Naive thymus-derived CD8-positive, alpha-beta T cell (primary cell): ENCODE measurements around the gene KCNH6. TPM values are rescaled to one million over a fixed set of nuclear protein-coding genes. Genes with fewer than 3 reads are reported as not detected.

Experiments used
- ATAC-seq, 2 donors: fragments of 150-1000 bp; cut with Tn5 transposase in 1 of 2; sonication (Bioruptor Pico), chemical (Tn5 transposase) in 1 of 2; 1 replicate in 1 of 2; 2 replicates in 1 of 2; pipeline ENCODE4 v1.10.0; 2021; ENCODE audit warnings: mild to moderate bottlenecking in 2 of 2, moderate library complexity in 2 of 2
- POLR2A ChIA-PET: fragments of 350-600 bp; sonication (Branson Sonifier 250); formaldehyde crosslinking; loops from one replicate; lab custom pipeline; 2021; ENCODE audit warnings: antibody characterized with exemption; lab: Charles Lee
- DNase-seq, 10 donors: peaks; one replicate each; pipeline versions ENCODE4 v3.0.0 to v3.0.0-alpha.2; 2020 to 2022
- H3K27ac Mint-ChIP-seq, 10 donors: one replicate each; pipeline ENCODE4 v1.8.0; 2020 to 2022; ENCODE audit warnings: mild to moderate bottlenecking in 10 of 10, mixed read lengths in 10 of 10, moderate library complexity in 4 of 10, inconsistent platforms in 1 of 10
- H3K27me3 Mint-ChIP-seq, 5 donors: one replicate each; pipeline ENCODE4 v1.8.0; 2021 to 2022; ENCODE audit warnings: mixed read lengths in 5 of 5
- H3K36me3 Mint-ChIP-seq, 3 donors: one replicate each; pipeline ENCODE4 v1.8.0; 2020 to 2022; ENCODE audit warnings: mixed read lengths in 3 of 3, mild to moderate bottlenecking in 2 of 3, inconsistent platforms in 1 of 3
- H3K4me1 Mint-ChIP-seq, 4 donors: one replicate each; pipeline ENCODE4 v1.8.0; 2021 to 2022; ENCODE audit warnings: mixed read lengths in 4 of 4
- H3K4me3 Mint-ChIP-seq, 10 donors: one replicate each; pipeline ENCODE4 v1.8.0; 2020 to 2022; ENCODE audit warnings: mild to moderate bottlenecking in 10 of 10, mixed read lengths in 10 of 10, moderate library complexity in 6 of 10, inconsistent platforms in 1 of 10
- H3K9me3 Mint-ChIP-seq, 9 donors: one replicate each; pipeline ENCODE4 v1.8.0; 2020 to 2022; ENCODE audit warnings: mixed read lengths in 9 of 9, mild to moderate bottlenecking in 3 of 9, inconsistent platforms in 1 of 9, moderate library complexity in 1 of 9
- polyA plus RNA-seq, 3 donors: library from polyadenylated mRNA; unstranded; fragments of 300-500 nt; fragmentation: Illumina TruSeq; gene quantifications; one replicate each; pipeline ENCODE4 v1.2.3, GENCODE V29; 2021
- total RNA-seq, 8 experiments: library from RNA in 2 of 8; stranded (reverse) in 2 of 8; gene quantifications; one replicate each; pipeline ENCODE4 v1.2.3 and lab custom pipeline; 2021 to 2026

KCNH6 gene
- total and polyA plus RNA-seq, 5 experiments from 2014 or later: not detected

- no peak overlapping the region for H3K27ac Mint-ChIP-seq
- H3K27me3 Mint-ChIP-seq: peaks cover 12 to 34% (median 21%) of the 10 kb centered on the region in 5 donors
- no peak overlapping the region for H3K4me3 Mint-ChIP-seq
- DNase-seq (no peak), ATAC-seq (no peak)
- H3K4me1 Mint-ChIP-seq: peaks cover 4 to 10% (median 8%) of the 10 kb centered on the region in 4 donors
- no peaks in the 10 kb centered on the region for H3K9me3 Mint-ChIP-seq
- H3K36me3 Mint-ChIP-seq: no peaks in the 10 kb centered on the region
- POLR2A ChIA-PET: no interaction called here
These were observed 3.9 kb upstream of the KCNH6 start for GRCh38 chr17:63519116-63519881.

DNA sequence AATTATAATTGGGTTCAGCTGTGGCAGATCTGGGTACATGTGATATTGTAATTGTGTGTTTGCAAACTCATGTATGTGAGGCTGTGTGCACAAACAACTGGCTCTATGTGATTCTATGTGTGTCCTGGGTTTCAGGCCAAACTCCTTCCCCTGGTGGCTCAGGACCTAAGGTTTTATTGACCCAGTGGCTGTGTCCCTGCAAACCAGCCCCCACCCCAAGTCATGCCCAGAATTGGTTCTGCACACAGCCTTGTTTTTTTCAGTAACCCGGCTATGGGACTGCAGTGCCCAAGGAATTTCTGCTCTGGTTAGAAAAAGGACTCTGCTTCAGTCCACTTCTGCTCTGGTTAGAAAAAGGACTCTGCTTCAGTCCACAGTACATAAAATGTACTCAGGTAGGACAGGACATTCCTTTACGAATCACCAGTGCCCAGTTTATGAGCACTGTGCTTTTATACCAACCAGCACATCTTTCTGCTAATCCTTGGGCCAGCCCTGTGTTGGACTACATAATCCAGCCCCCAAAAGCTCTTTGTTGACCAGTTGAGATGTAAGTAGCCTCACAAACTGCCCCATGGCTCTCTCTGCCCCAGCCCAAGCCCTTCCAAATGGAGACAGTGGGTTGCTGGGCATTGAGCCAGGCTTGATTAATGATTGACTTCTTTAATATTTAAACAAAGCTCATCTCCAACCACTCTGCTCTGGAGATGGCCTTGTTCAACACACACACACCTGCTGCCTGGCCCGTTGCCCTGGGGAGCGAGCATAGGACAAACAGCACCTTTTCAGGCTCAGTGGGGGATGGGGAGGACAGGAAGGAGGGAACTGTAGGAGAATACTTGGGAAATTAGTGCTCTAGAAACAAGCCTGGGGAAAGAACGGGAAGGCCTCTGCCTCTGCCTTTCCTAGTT is 2.9 kb upstream of the KCNH6 start:
- H3K4me1 Mint-ChIP-seq: peaks cover 4 to 10% (median 8%) of the 10 kb centered on the region in 4 donors
- no peak overlapping the region for H3K4me3 Mint-ChIP-seq
- no peaks in the 10 kb centered on the region for H3K9me3 Mint-ChIP-seq
- no peaks in the 10 kb centered on the region for H3K36me3 Mint-ChIP-seq
- no peak for ATAC-seq
- H3K27me3 Mint-ChIP-seq: peaks cover 12 to 40% (median 23%) of the 10 kb centered on the region in 5 donors
- H3K27ac Mint-ChIP-seq: no peak overlapping the region
- POLR2A ChIA-PET: no interaction called here
- DNase-seq: no peak

GRCh38 chr17:63524051-63524450 is 893 bp downstream of the KCNH6 start:
- H3K27ac Mint-ChIP-seq: no peak overlapping the region
- H3K4me3 Mint-ChIP-seq: peak overlapping the region in 6 of 10 donors; percentile 3 to 55 (median 45)
- H3K36me3 Mint-ChIP-seq: no peaks in the 10 kb centered on the region
- no peak for DNase-seq
- peaks cover 15 to 40% (median 28%) of the 10 kb centered on the region in 5 donors for H3K27me3 Mint-ChIP-seq
- POLR2A ChIA-PET: no interaction called here
- H3K9me3 Mint-ChIP-seq: no peaks in the 10 kb centered on the region
- ATAC-seq: no peak
- peaks cover 4 to 10% (median 8%) of the 10 kb centered on the region in 4 donors for H3K4me1 Mint-ChIP-seq

DNA sequence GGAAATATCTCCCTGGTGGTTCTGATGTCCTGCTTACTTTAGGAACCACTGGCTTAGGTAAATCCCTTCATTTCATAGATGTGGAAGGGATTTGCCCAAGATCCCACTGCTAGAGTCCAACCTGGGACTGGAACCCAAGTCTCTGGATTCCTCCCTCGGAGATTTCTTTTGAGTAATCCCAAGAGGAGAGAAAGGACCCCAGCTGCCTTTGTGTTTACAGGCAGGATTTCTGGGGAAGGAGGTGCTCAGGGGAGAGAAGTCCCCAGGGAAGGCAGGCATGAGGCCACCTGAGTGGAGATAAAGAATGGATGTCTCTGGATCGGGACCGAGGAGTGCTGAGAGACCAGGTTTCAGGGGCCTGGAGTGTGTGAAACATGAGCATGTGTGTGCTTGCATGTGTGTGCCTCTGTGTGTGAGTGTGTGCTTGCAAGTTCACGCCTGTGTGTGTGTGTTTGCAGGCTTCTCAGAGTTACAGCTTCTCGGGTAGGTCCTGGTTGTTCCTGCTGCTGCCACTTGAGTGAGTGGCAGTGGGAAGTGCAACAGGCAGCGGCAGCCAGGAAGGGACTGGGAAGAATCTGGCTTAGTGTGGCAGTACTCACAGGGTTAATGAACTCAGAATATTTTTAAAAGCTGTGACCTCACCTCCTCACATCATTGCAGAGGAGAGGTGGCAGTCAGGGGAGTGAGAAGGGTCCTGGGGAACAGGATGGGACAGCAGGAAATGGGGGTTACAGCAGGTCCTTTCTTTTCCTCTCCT is 2.2 kb downstream of the KCNH6 start:
- POLR2A ChIA-PET: no interaction called here
- Mint-ChIP-seq H3K36me3 (no peaks in the 10 kb centered on the region), H3K4me3 (no peak overlapping the region), H3K9me3 (no peaks in the 10 kb centered on the region), H3K27ac (peak overlapping the region in 1 of 10 donors; percentile 77), H3K27me3 (peaks cover 15 to 40% (median 28%) of the 10 kb centered on the region in 5 donors), H3K4me1 (peaks cover 6 to 10% (median 8%) of the 10 kb centered on the region in 4 donors)
- DNase-seq (no peak), ATAC-seq (no peak)

- H3K4me1 Mint-ChIP-seq: peaks cover 6 to 10% (median 8%) of the 10 kb centered on the region in 4 donors
- no peak for ATAC-seq
- H3K4me3 Mint-ChIP-seq: no peak overlapping the region
These were observed 3.7 kb downstream of the KCNH6 start for GRCh38 chr17:63526861-63527260.

GRCh38 chr17:63528183-63528582 is 5.0 kb downstream of the KCNH6 start:
- H3K27ac Mint-ChIP-seq: no peak overlapping the region
- ATAC-seq: no peak
- POLR2A ChIA-PET: no interaction called here
- no peaks in the 10 kb centered on the region for H3K9me3 Mint-ChIP-seq
- peaks cover 8 to 10% (median 8%) of the 10 kb centered on the region in 4 donors for H3K4me1 Mint-ChIP-seq
- peaks cover 10 to 26% (median 15%) of the 10 kb centered on the region in 5 donors for H3K27me3 Mint-ChIP-seq
- H3K4me3 Mint-ChIP-seq: no peak overlapping the region
- no peaks in the 10 kb centered on the region for H3K36me3 Mint-ChIP-seq
- no peak for DNase-seq

More at GRCh38 chr17:63526861-63527260, 3.7 kb downstream of the KCNH6 start:
- Mint-ChIP-seq H3K27me3 (peaks cover 12 to 32% (median 19%) of the 10 kb centered on the region in 5 donors), H3K36me3 (no peaks in the 10 kb centered on the region), H3K9me3 (no peaks in the 10 kb centered on the region), H3K27ac (no peak overlapping the region)
- POLR2A ChIA-PET: no interaction called here
- no peak for DNase-seq

- POLR2A ChIA-PET: no interaction called here
- Mint-ChIP-seq H3K27ac (no peak overlapping the region), H3K27me3 (peaks cover 4 to 14% (median 6%) of the 10 kb centered on the region in 5 donors)
These were observed 6.8 kb downstream of the KCNH6 start for GRCh38 chr17:63529711-63530556.

DNA sequence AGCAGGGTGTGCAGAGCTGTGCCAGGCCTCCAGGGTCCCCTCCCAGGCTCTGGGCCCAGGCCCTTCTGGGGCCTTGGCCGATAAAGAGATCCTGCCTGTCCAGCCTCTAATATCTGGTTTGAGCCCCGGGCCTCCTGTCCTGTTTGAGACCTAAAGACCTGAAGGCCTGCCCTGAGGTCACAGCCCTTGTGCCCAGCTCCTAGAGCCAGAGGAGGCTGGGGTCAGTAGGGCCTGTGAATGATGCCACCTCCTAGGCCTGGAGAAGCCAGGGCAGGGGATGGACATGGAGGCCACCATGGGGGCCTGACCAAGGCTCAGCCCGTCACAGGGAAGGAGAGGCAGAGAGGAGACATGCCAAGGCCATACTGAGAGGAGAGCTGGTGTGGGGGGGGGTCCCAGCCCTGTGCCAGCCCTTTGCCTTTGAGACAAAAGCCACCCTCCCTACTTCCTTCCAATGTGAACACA is 7.4 kb downstream of the KCNH6 start:
- Mint-ChIP-seq H3K4me3 (no peak overlapping the region), H3K27ac (no peak overlapping the region), H3K9me3 (no peaks in the 10 kb centered on the region), H3K36me3 (no peaks in the 10 kb centered on the region), H3K4me1 (peaks cover 0 to 6% (median 0%) of the 10 kb centered on the region in 4 donors), H3K27me3 (peaks cover 1 to 16% (median 3%) of the 10 kb centered on the region in 5 donors)
- ATAC-seq: no peak
- no peak for DNase-seq
- POLR2A ChIA-PET: interaction anchor here (0.9 kb wide), 1 partner anchor 976 kb away, joined by 3 read pairs; the partner anchor contains the start of genes CEP95 and DDX5

More at GRCh38 chr17:63529711-63530556, 6.8 kb downstream of the KCNH6 start:
- no peak for ATAC-seq
- Mint-ChIP-seq H3K9me3 (no peaks in the 10 kb centered on the region), H3K4me3 (no peak overlapping the region), H3K4me1 (peaks cover 0 to 6% (median 0%) of the 10 kb centered on the region in 4 donors), H3K36me3 (no peaks in the 10 kb centered on the region)
- no peak for DNase-seq

DNA sequence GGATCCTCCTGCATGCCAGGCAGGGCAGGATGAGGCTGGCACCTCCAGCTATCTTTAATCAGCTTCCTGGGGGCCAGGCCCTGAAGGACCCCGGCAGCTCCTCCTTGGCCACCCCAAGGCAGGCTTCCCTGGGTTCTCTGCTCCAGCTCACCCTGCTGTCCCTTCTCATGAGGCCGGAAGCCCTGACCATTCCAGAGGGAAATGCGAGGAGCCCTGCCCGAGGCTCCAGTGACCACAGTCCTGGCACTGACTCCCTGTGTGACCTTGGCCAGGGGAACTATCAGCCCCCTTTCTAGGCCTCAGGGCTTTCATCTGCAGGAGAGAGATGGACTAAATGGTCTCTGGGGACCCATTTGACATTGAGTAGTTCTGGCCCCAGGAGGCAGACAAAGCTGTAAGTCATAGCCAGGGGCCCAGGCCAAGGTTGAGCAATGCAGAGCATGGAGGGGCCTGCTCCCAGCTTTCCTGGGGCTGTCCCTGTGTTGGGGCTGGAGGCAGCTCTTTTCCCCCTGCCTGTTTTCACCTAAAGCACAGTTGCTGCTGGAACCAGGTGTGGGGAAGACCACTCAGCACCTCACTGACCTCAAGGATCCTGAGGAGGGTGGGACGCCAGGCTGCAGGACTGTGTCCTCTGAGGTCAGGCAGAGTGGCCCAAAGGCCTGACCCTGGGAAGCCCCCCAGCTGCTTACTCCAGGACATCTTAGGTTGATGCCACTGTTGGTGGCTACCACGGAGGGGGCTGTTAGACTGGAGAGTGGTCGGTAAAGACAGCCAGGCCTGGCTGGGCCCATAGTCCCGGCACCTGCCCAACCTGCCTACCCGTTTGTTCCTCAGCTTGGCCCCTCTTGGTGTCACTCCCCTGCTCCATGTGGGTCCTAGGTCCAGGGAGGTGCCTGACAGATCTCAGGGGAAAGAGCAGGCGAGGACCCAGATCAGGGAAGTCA is 8.1 kb downstream of the KCNH6 start:
- H3K9me3 Mint-ChIP-seq: no peaks in the 10 kb centered on the region
- H3K27ac Mint-ChIP-seq: no peak overlapping the region
- H3K36me3 Mint-ChIP-seq: no peaks in the 10 kb centered on the region
- H3K27me3 Mint-ChIP-seq: peaks cover 1 to 16% (median 4%) of the 10 kb centered on the region in 5 donors
- no peak for ATAC-seq
- POLR2A ChIA-PET: interaction anchor here (0.9 kb wide), 1 partner anchor 975 kb away, joined by 3 read pairs; the partner anchor contains the start of genes CEP95 and DDX5
- peaks cover 0 to 6% (median 0%) of the 10 kb centered on the region in 4 donors for H3K4me1 Mint-ChIP-seq
- H3K4me3 Mint-ChIP-seq: no peak overlapping the region
- no peak for DNase-seq

GRCh38 chr17:63533433-63534077 is 10.4 kb downstream of the KCNH6 start:
- Mint-ChIP-seq H3K27me3 (peaks cover 3 to 22% (median 18%) of the 10 kb centered on the region in 5 donors), H3K27ac (no peak overlapping the region), H3K4me1 (peaks cover 0 to 10% (median 4%) of the 10 kb centered on the region in 4 donors), H3K4me3 (no peak overlapping the region), H3K36me3 (no peaks in the 10 kb centered on the region), H3K9me3 (no peaks in the 10 kb centered on the region)
- ATAC-seq (no peak), DNase-seq (no peak)
- POLR2A ChIA-PET: no interaction called here
